GM12872 (cell line): ENCODE data around the gene KIZ.

Experiments
- TF ChIP-seq, protein P1 (sequence below): IDR thresholded peaks from 3 replicates; pipeline ENCODE4 v1.5.1; 2011; ENCODE audit warnings: low read depth, mild to moderate bottlenecking, low read length, moderate library complexity; ENCODE audit not compliant: insufficient read depth

Gene KIZ

GRCh38 chr20:21251278-21251677 is 125.4 kb downstream of the KIZ start:
- TF ChIP-seq, protein P1, sequence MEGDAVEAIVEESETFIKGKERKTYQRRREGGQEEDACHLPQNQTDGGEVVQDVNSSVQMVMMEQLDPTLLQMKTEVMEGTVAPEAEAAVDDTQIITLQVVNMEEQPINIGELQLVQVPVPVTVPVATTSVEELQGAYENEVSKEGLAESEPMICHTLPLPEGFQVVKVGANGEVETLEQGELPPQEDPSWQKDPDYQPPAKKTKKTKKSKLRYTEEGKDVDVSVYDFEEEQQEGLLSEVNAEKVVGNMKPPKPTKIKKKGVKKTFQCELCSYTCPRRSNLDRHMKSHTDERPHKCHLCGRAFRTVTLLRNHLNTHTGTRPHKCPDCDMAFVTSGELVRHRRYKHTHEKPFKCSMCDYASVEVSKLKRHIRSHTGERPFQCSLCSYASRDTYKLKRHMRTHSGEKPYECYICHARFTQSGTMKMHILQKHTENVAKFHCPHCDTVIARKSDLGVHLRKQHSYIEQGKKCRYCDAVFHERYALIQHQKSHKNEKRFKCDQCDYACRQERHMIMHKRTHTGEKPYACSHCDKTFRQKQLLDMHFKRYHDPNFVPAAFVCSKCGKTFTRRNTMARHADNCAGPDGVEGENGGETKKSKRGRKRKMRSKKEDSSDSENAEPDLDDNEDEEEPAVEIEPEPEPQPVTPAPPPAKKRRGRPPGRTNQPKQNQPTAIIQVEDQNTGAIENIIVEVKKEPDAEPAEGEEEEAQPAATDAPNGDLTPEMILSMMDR: no peak

DNA sequence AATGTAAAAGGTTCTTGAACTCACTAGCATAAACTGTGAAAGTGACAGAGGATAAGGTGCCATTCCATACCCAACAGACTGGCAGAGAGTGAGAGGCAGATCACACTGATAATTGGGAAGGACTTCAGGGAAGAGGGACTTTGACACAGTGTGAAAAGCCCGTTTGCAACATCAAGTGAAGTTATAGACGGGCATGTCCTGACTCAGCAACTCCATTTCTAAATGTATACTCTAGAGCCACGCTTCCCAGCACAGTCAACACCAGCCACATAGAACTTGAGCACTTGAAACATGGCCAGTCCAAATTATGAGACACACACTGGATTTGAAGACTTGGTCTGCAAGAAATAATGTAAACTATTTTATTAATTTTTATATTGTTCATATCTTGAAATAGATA is 131.3 kb downstream of the KIZ start:
- TF ChIP-seq, protein P1: no peak

DNA sequence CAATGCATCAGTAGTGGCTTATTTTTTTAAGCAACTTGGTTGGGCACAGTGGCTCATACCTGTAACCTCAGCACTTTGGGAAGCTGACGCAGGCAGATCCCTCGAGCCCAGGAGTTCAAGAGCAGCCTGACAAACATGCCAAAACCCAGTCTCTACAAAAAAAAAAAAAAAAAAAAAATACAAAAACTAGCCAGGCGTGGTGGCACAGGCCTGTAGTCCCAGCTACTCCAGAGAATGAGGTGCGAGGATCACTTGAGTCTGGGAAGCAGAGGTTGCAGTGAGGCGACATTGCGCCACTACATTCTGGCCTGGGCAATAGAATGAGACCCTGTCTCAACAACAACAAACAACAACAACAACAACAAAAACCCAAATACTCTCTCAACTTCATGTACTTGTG is 132.5 kb downstream of the KIZ start:
- TF ChIP-seq, protein P1: no peak

- TF ChIP-seq, protein P1: no peak
Observed at GRCh38 chr20:21259346-21259745, 133.5 kb downstream of the KIZ start.

- TF ChIP-seq, protein P1: no peak
Observed at GRCh38 chr20:21262812-21263211, 136.9 kb downstream of the KIZ start.

GRCh38 chr20:21265261-21266190 is 139.6 kb downstream of the KIZ start:
- TF ChIP-seq, protein P1: no peak

GRCh38 chr20:21266191-21266536 is 140.3 kb downstream of the KIZ start:
- TF ChIP-seq, protein P1: no peak
